H54 (cell line): ENCODE measurements around the gene PLPP3.

Experiments
- DNase-seq: peaks from one replicate; pipeline ENCODE4 v3.0.0; 2011; ENCODE audit warnings: low spot score, mixed read lengths; ENCODE audit not compliant: insufficient read length
- FAIRE-seq: peaks from 3 replicates; lab custom pipeline; 2011; peaks lifted over from hg19 to GRCh38; lab: Jason Lieb, UNC
- POLR2A ChIP-seq: IDR thresholded peaks from 2 replicates; pipeline ENCODE4 v1.6.1; 2011; ENCODE audit warnings: low read depth, mild to moderate bottlenecking, low read length

The PLPP3 gene

GRCh38 chr1:56547977-56548376, 31.4 kb downstream of the PLPP3 start:
- DNase-seq: no peak
- no peak for FAIRE-seq
- no peak for TF ChIP-seq POLR2A

DNA sequence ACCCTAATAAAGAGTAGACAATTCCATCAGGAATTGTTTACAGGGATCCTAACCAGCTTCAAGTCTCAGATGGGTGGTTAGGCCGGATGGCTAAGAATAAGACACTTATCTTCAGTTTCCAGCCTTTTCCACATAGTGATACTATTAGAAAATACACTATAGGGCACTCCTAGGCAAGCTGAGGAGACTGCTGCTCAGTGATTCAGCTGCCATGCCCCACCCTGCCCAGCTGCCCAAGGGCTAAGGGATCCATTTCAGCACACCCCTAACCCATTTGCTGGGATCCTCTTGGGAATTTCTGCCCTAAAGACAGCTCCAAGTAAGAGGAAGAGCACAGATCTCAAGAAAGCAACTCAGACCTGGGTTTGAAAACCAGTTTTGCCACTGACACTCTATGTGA, 31.9 kb downstream of the PLPP3 start:
- no peak for TF ChIP-seq POLR2A
- DNase-seq (no peak), FAIRE-seq (no peak)

GRCh38 chr1:56545711-56546110, 33.7 kb downstream of the PLPP3 start:
- no peak for TF ChIP-seq POLR2A
- DNase-seq (no peak), FAIRE-seq (no peak)

GRCh38 chr1:56543783-56544612, 35.4 kb downstream of the PLPP3 start:
- no peak for FAIRE-seq
- TF ChIP-seq POLR2A: no peak
- no peak for DNase-seq

DNA sequence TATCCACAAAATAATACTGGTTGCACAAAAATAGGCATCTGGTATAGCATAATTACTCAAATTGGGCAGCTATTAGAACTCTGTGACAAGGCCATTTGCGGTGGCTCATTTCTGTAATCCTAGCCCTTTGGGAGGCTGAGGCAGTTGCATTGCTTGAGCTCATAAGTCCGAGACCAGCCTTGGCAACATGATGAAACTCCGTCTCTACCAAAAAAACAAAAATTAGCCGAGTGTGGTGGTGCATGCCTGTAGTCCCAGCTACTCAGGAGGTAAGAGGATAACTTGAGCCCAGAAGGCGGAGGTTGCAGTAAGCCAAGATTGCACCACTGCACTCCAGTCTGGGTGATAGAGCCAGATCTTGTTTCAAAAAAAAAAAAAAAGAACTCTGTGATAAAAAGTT, 36.7 kb downstream of the PLPP3 start:
- no peak for DNase-seq
- FAIRE-seq: no peak
- TF ChIP-seq POLR2A: no peak

GRCh38 chr1:56541408-56541807, 38.0 kb downstream of the PLPP3 start:
- TF ChIP-seq POLR2A: no peak
- no peak for FAIRE-seq

GRCh38 chr1:56540467-56540866, 38.9 kb downstream of the PLPP3 start:
- FAIRE-seq (no peak), DNase-seq (no peak)
- TF ChIP-seq POLR2A: no peak

More at GRCh38 chr1:56541408-56541807, 38.0 kb downstream of the PLPP3 start:
- no peak for DNase-seq

DNA sequence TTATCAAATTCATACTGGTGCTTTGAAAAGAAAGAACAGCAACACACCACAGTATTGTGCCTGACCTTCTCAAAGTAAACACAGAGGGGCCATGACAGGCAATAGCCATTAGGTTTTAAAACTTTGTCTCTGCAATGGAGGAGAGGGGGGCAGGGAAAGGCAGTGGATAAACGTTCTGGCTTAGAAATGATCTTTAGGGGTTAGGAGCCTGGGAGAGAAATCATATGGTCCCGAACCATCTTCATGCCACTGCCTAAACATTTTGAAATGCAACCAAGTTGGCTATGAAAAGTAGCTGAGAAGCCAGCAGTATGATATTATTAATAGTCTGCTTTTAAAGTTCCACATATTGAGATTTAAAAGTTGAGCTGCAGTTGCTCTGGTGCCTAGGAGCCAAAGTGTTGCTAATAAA, 39.8 kb downstream of the PLPP3 start:
- FAIRE-seq (no peak), DNase-seq (no peak)
- no peak for TF ChIP-seq POLR2A

DNA sequence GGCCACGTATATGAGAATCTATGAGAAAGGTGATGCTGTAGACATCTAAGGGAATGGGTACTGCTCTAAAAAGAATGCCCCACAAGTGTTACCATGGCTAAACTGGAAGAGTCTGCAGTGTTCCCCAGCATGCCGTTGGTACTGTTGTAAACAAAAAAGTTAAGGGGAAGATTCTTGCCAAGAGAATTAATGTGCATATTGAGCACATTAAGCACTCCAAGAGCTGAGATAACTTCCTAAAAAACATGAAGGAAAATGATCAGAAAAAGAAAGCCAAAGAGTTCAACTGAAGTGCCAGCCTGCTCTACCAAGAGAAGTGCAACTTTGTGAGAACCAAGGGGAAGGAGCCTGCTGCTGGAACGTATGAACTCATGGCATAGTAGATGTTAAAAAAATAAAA, 40.8 kb downstream of the PLPP3 start:
- FAIRE-seq (no peak), DNase-seq (no peak)
- TF ChIP-seq POLR2A: no peak

DNA sequence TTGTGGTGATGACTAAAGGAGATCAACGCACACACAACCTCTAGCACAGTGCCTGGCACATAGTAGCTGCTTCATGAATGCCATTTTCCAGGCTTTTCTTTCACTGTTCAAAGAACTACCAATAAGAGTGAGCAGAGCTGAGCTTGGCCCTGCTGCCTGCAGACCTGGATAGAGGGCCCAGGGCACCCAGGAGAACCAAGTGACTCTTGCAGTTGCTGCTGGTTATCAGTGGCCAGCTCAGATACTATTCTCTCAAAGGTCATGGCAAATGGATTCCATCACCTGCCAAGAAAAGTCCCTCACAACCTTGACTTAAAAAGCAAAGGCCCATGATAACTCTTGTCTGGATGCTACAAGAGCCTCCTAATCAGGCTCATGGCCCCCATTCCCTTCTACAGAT, 41.7 kb downstream of the PLPP3 start:
- DNase-seq (no peak), FAIRE-seq (no peak)
- TF ChIP-seq POLR2A: no peak

DNA sequence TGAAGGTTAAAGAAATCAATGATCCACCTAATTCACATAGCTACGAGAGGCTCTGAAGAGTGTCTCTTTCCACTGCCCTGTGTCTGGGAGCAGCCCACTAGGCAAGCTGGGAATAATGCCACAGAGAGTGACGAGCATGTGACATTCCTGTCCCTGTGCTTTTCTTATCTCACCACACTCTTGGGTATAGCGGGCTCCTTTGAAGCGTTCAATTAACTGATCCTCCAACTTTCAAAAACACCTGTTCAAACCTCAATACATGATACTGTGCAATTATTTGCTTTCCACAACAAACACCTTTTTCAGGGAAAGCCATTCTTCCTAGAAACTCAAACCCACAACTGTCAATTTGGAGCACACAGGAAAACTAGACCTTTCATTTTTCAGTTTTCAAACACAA, 43.4 kb downstream of the PLPP3 start:
- no peak for FAIRE-seq
- TF ChIP-seq POLR2A: no peak
- no peak for DNase-seq

DNA sequence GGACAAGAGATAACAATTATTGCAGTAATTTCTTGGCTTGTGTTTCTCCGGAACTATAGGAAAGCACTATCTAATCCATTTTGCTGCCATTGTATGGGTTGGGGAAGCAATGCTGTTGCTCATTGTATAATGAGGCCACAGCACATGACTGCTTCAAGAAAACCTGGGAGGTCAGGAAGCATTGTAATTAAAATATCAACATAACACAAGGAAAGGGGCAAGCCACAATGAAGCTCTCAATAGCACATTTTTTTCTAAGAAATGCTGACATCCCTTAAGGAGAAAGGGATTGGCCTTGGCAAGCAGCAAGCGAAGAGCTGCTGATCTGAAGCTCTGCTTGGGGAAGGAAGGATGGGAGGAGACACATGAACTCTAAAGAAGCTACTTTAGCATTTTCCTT, 44.0 kb downstream of the PLPP3 start:
- no peak for DNase-seq
- no peak for TF ChIP-seq POLR2A
- FAIRE-seq: no peak

DNA sequence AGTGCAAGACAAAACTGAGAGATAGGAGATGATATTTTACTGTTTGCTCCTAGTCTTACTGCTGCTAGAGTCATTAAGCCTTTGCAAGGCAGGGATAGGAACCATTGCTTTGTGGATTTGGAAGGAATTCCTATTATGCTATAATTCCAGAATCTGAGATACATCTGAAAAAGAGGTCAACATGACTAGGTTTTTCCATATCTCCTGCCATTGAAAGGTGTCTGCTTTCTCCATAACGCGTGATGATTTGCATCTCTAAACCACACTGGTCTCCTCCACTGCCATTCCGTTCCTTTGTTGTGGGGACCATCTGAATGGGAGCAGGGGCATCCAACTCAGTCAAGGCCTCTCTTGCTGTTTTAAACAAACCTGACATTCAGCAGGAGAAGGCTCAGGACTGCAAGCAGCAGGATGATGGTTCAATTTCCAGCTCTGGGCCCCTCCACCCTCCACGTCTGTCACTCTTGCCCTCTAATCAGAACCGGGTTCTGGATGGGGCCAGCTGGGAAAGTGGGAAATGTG, 45.2 kb downstream of the PLPP3 start:
- FAIRE-seq: no peak
- DNase-seq: no peak
- no peak for TF ChIP-seq POLR2A

DNA sequence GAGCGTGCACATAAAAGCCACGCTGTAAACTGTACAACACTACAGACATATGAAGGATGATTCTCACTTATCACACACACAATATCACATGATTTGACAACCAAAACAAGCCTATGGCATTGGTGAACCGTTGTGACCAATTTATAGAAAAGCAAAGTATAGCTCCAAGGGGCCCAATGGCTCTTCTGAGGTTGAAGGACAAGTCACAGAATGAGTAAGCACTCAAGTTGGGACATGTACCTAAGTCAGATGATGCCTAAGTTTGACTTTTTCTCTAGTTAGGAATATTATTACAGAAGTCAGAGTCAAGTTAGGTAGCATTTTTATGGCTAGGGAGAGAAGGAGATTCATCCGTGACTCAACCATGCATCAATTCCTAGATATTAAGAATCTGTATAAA, 45.7 kb downstream of the PLPP3 start:
- TF ChIP-seq POLR2A: no peak
- DNase-seq (no peak), FAIRE-seq (no peak)

- DNase-seq: no peak
- TF ChIP-seq POLR2A: no peak
- no peak for FAIRE-seq
Observed at GRCh38 chr1:56533197-56533596, 46.2 kb downstream of the PLPP3 start.
